ENCODE data around the gene CACNA2D3. TPM values are rescaled to one million over a fixed set of nuclear protein-coding genes. Genes with fewer than 3 reads are reported as not detected.
"Not testable (repeated sequence)": the region's sequence is repeated elsewhere in the genome, so short reads cannot be mapped to it uniquely, and the experiment has no call there.

CACNA2D3 gene
- 8.3 TPM for polyA plus RNA-seq (2013, experiment 1 of 2; ENCODE audit: insufficient read length)
- polyA plus RNA-seq (2013, experiment 2 of 2; ENCODE audit: insufficient read length): 6.2 TPM

- no peak for DNase-seq
Measured at GRCh38 chr3:54122324-54123002, at the start of gene CACNA2D3. TSS of gene CACNA2D3 (plus strand) at chr3:54122552.

GRCh38 chr3:54073386-54073785 is 49.0 kb upstream of the CACNA2D3 start:
- DNase-seq: no peak

- DNase-seq: no peak
Measured at GRCh38 chr3:54079314-54079713, 43.0 kb upstream of the CACNA2D3 start.

GRCh38 chr3:54079730-54080325 is 42.5 kb upstream of the CACNA2D3 start:
- no peak for DNase-seq

- DNase-seq: no peak
Measured at GRCh38 chr3:54083921-54084320, 38.4 kb upstream of the CACNA2D3 start.

GRCh38 chr3:54085936-54086335 is 36.4 kb upstream of the CACNA2D3 start:
- no peak for DNase-seq

- no peak for DNase-seq
Measured at GRCh38 chr3:54086652-54087405, 35.5 kb upstream of the CACNA2D3 start.

GRCh38 chr3:54087581-54088410 is 34.6 kb upstream of the CACNA2D3 start:
- DNase-seq: no peak

GRCh38 chr3:54093491-54094248 is 28.7 kb upstream of the CACNA2D3 start:
- DNase-seq: no peak

GRCh38 chr3:54094926-54095325 is 27.4 kb upstream of the CACNA2D3 start:
- no peak for DNase-seq

GRCh38 chr3:54099381-54099780 is 23.0 kb upstream of the CACNA2D3 start:
- DNase-seq: no peak

- no peak for DNase-seq
Measured at GRCh38 chr3:54104084-54104483, 18.3 kb upstream of the CACNA2D3 start.

GRCh38 chr3:54116129-54116528 is 6.2 kb upstream of the CACNA2D3 start:
- DNase-seq: not testable (repeated sequence)

GRCh38 chr3:54120657-54121413 is 1.5 kb upstream of the CACNA2D3 start:
- DNase-seq: no peak

GRCh38 chr3:54121414-54122323 is 683 bp upstream of the CACNA2D3 start:
- DNase-seq: no peak

- DNase-seq: no peak
Measured at GRCh38 chr3:54123003-54123775, 837 bp downstream of the CACNA2D3 start.

GRCh38 chr3:54123776-54124196 is 1.4 kb downstream of the CACNA2D3 start:
- no peak for DNase-seq

- DNase-seq: no peak
Measured at GRCh38 chr3:54125300-54125699, 2.9 kb downstream of the CACNA2D3 start.

- no peak for DNase-seq
Measured at GRCh38 chr3:54126551-54126950, 4.2 kb downstream of the CACNA2D3 start.
